H1 (cell line): Measurements from ENCODE around the gene NPAT. TPM values are rescaled to one million over a fixed set of nuclear protein-coding genes. Genes with fewer than 3 reads are reported as not detected.

Experiments
- CTCF ChIA-PET: fragments of 300-600 bp; sonication (Branson Sonifier 250); formaldehyde crosslinking; loops from one replicate; lab custom pipeline; 2021; ENCODE audit not compliant: partially characterized antibody; lab: Charles Lee
- POLR2A ChIA-PET: fragments of 300-600 bp; sonication (Branson Sonifier 250); formaldehyde crosslinking; loops from one replicate; lab custom pipeline; 2021; ENCODE audit warnings: inconsistent platforms; ENCODE audit not compliant: partially characterized antibody; lab: Charles Lee
- DNase-seq, 2 experiments: peaks; one replicate each; pipeline versions ENCODE4 v3.0.0 to v3.0.0-alpha.2; 2010 to 2022; ENCODE audit warnings: low spot score in 2 of 2, low read depth in 1 of 2, mixed read lengths in 1 of 2
- FAIRE-seq: peaks from 2 replicates; lab custom pipeline; 2011; peaks lifted over from hg19 to GRCh38; lab: Jason Lieb, UNC
- H2AFZ ChIP-seq: 2 replicates; pipeline ENCODE4 v1.8.1; 2012; ENCODE audit warnings: low read length, inconsistent platforms
- H2AK5ac ChIP-seq: 2 replicates; pipeline ENCODE4 v1.6.1; 2013; ENCODE audit warnings: low read depth, low read length
- H2BK120ac ChIP-seq: replicated peaks from 2 replicates; pipeline ENCODE3; 2013; ENCODE audit warnings: low read depth, low read length, inconsistent platforms
- H2BK12ac ChIP-seq: 2 replicates; pipeline ENCODE4 v1.6.1; 2013; ENCODE audit warnings: low read depth, low read length
- H2BK15ac ChIP-seq: 2 replicates; pipeline ENCODE4 v1.6.1; 2013; ENCODE audit warnings: low read length
- H2BK20ac ChIP-seq: 2 replicates; pipeline ENCODE4 v1.6.1; 2013; ENCODE audit warnings: low read length
- H2BK5ac ChIP-seq: 2 replicates; pipeline ENCODE4 v1.6.1; 2013; ENCODE audit warnings: low read depth, low read length
- H3K14ac ChIP-seq: 2 replicates; pipeline ENCODE4 v1.6.1; 2013; ENCODE audit warnings: inconsistent platforms; ENCODE audit not compliant: insufficient read length
- H3K18ac ChIP-seq: 2 replicates; pipeline ENCODE4 v1.6.1; 2013; ENCODE audit warnings: low read length; ENCODE audit errors: extremely low read depth
- H3K23ac ChIP-seq: 2 replicates; pipeline ENCODE4 v1.6.1; 2013; ENCODE audit warnings: inconsistent platforms; ENCODE audit not compliant: insufficient read length
- H3K23me2 ChIP-seq: 2 replicates; pipeline ENCODE4 v1.6.1; 2013; ENCODE audit warnings: low read depth, low read length
- H3K27ac ChIP-seq: 2 replicates; pipeline ENCODE4 v1.6.1; 2011; ENCODE audit warnings: low read depth, low read length, inconsistent platforms
- H3K27me3 ChIP-seq, 4 experiments: replicated peaks in 1 of 4; 1 replicate in 1 of 4; 2 replicates in 3 of 4; pipeline versions ENCODE4 v1.6.1 to v1.8.1; 2011 to 2013; ENCODE audit warnings: low read length in 3 of 4, mild to moderate bottlenecking in 3 of 4, inconsistent platforms in 2 of 4, mixed read lengths in 2 of 4, moderate library complexity in 1 of 4; ENCODE audit not compliant: control insufficient read depth in 3 of 4, insufficient read depth in 3 of 4; ENCODE audit errors: extremely low read depth in 1 of 4
- H3K36me3 ChIP-seq, 4 experiments: 2 replicates each; pipeline versions ENCODE4 v1.6.1 to v1.8.1; 2011 to 2013; ENCODE audit warnings: mild to moderate bottlenecking in 4 of 4, low read length in 3 of 4, moderate library complexity in 2 of 4, control low read depth in 1 of 4, inconsistent platforms in 1 of 4; ENCODE audit not compliant: insufficient read depth in 4 of 4, control insufficient read depth in 2 of 4
- H3K4ac ChIP-seq: replicated peaks from 2 replicates; pipeline ENCODE3; 2013; ENCODE audit warnings: low read length, low read depth, mixed read lengths, inconsistent platforms; ENCODE audit not compliant: insufficient read length
- H3K4me1 ChIP-seq, 4 experiments: replicated peaks in 1 of 4; 1 replicate in 1 of 4; 2 replicates in 3 of 4; pipeline versions ENCODE4 v1.6.1 to v1.8.1; 2011 to 2013; ENCODE audit warnings: low read length in 3 of 4, inconsistent platforms in 2 of 4, mixed read lengths in 1 of 4; ENCODE audit not compliant: insufficient read depth in 4 of 4, control insufficient read depth in 3 of 4
- H3K4me2 ChIP-seq, 2 experiments: 2 replicates each; pipeline versions ENCODE4 v1.6.1 to v1.8.1; 2011 to 2013; ENCODE audit warnings: low read depth in 2 of 2, low read length in 2 of 2, control low read depth in 1 of 2, inconsistent platforms in 1 of 2, mild to moderate bottlenecking in 1 of 2; ENCODE audit not compliant: insufficient read depth in 1 of 2
- H3K4me3 ChIP-seq, 4 experiments: fragments of 200-600, 300-600 bp in 1 of 4; sonication (generic), shearing (Covaris generic), sonication (Bioruptor Twin) in 1 of 4; 2 replicates each; pipeline versions ENCODE4 v1.5.1 to v1.8.1; 2011 to 2016; ENCODE audit warnings: low read length in 4 of 4, low read depth in 3 of 4, control low read depth in 2 of 4, inconsistent platforms in 2 of 4, mild to moderate bottlenecking in 2 of 4, mixed read lengths in 1 of 4, moderate library complexity in 1 of 4; ENCODE audit not compliant: insufficient read depth in 2 of 4; ENCODE audit errors: extremely low read depth in 1 of 4
- H3K56ac ChIP-seq: replicated peaks from 2 replicates; pipeline ENCODE3; 2013; ENCODE audit warnings: low read depth, mild to moderate bottlenecking, mixed read lengths, low read length, inconsistent platforms; ENCODE audit not compliant: insufficient read length
- H3K79me1 ChIP-seq: 2 replicates; pipeline ENCODE4 v1.6.1; 2013; ENCODE audit warnings: low read depth, low read length, control low read depth
- H3K79me2 ChIP-seq, 2 experiments: 2 replicates each; pipeline versions ENCODE4 v1.6.1 to v1.8.1; 2012 to 2013; ENCODE audit warnings: low read length in 2 of 2, mild to moderate bottlenecking in 2 of 2, inconsistent platforms in 1 of 2; ENCODE audit not compliant: insufficient read depth in 2 of 2, control insufficient read depth in 1 of 2
- H3K9ac ChIP-seq, 4 experiments: replicated peaks in 1 of 4; 1 replicate in 1 of 4; 2 replicates in 3 of 4; pipeline versions ENCODE4 v1.6.1 to v1.8.1; 2011 to 2013; ENCODE audit warnings: low read depth in 3 of 4, low read length in 3 of 4, control low read depth in 2 of 4, mild to moderate bottlenecking in 2 of 4, moderate library complexity in 2 of 4, inconsistent platforms in 1 of 4; ENCODE audit errors: extremely low read depth in 1 of 4
- H3K9me3 ChIP-seq, 2 experiments: 2 replicates each; pipeline versions ENCODE4 v1.6.1 to v1.8.1; 2012 to 2013; ENCODE audit warnings: mild to moderate bottlenecking in 2 of 2, moderate library complexity in 2 of 2, control low read depth in 1 of 2, inconsistent platforms in 1 of 2, low read depth in 1 of 2, low read length in 1 of 2, mixed read lengths in 1 of 2; ENCODE audit not compliant: insufficient read depth in 2 of 2
- H4K20me1 ChIP-seq, 2 experiments: replicated peaks in 1 of 2; 2 replicates each; pipeline versions ENCODE3 to v1.8.1; 2011 to 2013; ENCODE audit warnings: inconsistent platforms in 2 of 2, low read length in 2 of 2, mild to moderate bottlenecking in 1 of 2; ENCODE audit not compliant: insufficient read depth in 2 of 2, control insufficient read depth in 1 of 2
- H4K5ac ChIP-seq: 2 replicates; pipeline ENCODE4 v1.6.1; 2013; ENCODE audit warnings: low read length, low read depth, mixed read lengths, inconsistent platforms; ENCODE audit not compliant: insufficient read length
- H4K8ac ChIP-seq: 2 replicates; pipeline ENCODE4 v1.8.0; 2013; ENCODE audit warnings: mild to moderate bottlenecking, moderate library complexity, low read length, inconsistent platforms; ENCODE audit not compliant: insufficient read depth; ENCODE audit errors: extremely low read depth
- H4K91ac ChIP-seq: replicated peaks from 2 replicates; pipeline ENCODE3; 2013; ENCODE audit warnings: low read length, mixed read lengths, inconsistent platforms; ENCODE audit not compliant: insufficient read length
- BRCA1 ChIP-seq: IDR thresholded peaks from 2 replicates; pipeline ENCODE4 v1.6.1; 2012; ENCODE audit warnings: low read depth, low read length, improper control_type of control experiment
- CBX5 ChIP-seq: fragments of 300-800, 300-1000 bp; sonication (generic); IDR thresholded peaks from 2 replicates; pipeline ENCODE4 v1.7.1; 2016; ENCODE audit warnings: antibody characterized with exemption, low read length, low read depth
- CREB1 ChIP-seq: IDR thresholded peaks from 2 replicates; pipeline ENCODE4 v1.6.1; 2012; ENCODE audit warnings: inconsistent platforms
- GTF2F1 ChIP-seq: IDR thresholded peaks from 2 replicates; pipeline ENCODE4 v1.6.1; 2012; ENCODE audit warnings: low read depth, low read length, improper control_type of control experiment, borderline replicate concordance
- HDAC2 ChIP-seq, 2 experiments: fragments of 300-600 bp in 1 of 2; sonication (generic) in 1 of 2; IDR thresholded peaks; 2 replicates each; pipeline ENCODE4 v1.6.1; 2011 to 2012; ENCODE audit warnings: low read depth in 2 of 2, low read length in 2 of 2, mild to moderate bottlenecking in 2 of 2, moderate library complexity in 2 of 2, borderline replicate concordance in 1 of 2, inconsistent platforms in 1 of 2
- HDAC6 ChIP-seq: IDR thresholded peaks from one replicate; pipeline ENCODE4 v1.7.1; 2012; ENCODE audit warnings: low read depth, mild to moderate bottlenecking, inconsistent platforms, low read length, moderate library complexity
- MAFK ChIP-seq: IDR thresholded peaks from 2 replicates; pipeline ENCODE4 v1.6.1; 2012; ENCODE audit warnings: low read depth, mild to moderate bottlenecking, improper control_type of control experiment, low read length
- NRF1 ChIP-seq: IDR thresholded peaks from 2 replicates; pipeline ENCODE4 v1.6.1; 2011; ENCODE audit warnings: mild to moderate bottlenecking, low read depth, low read length, improper control_type of control experiment
- POLR2AphosphoS5 ChIP-seq: IDR thresholded peaks from 2 replicates; pipeline ENCODE4 v1.6.1; 2011; ENCODE audit warnings: low read depth, low read length
- SIRT6 ChIP-seq: IDR thresholded peaks from one replicate; pipeline ENCODE4 v1.7.1; 2012; ENCODE audit warnings: low read length, inconsistent platforms
- SIX5 ChIP-seq: IDR thresholded peaks from 2 replicates; pipeline ENCODE4 v1.6.1; 2011; ENCODE audit warnings: mild to moderate bottlenecking, low read depth, low read length
- SP1 ChIP-seq: IDR thresholded peaks from 2 replicates; pipeline ENCODE4 v1.6.1; 2011; ENCODE audit warnings: low read depth, low read length
- SRF ChIP-seq: IDR thresholded peaks from 2 replicates; pipeline ENCODE4 v1.6.1; 2011; ENCODE audit warnings: mild to moderate bottlenecking, low read depth, low read length, moderate library complexity
- TEAD4 ChIP-seq: IDR thresholded peaks from 2 replicates; pipeline ENCODE4 v1.6.1; 2012; ENCODE audit warnings: low read depth, low read length, inconsistent platforms, mixed read lengths
- YY1 ChIP-seq: IDR thresholded peaks from 2 replicates; pipeline ENCODE4 v1.6.1; 2011; ENCODE audit warnings: low read depth, mild to moderate bottlenecking, low read length
- WGBS, 2 experiments: shearing (Covaris generic) in 1 of 2; methylation state at CpG; one replicate each; pipeline versions ENCODE4 v1.1.6 to v1.1.7; 2013 to 2015; ENCODE audit warnings: low lambda C conversion rate in 2 of 2, mixed read lengths in 2 of 2, inconsistent platforms in 1 of 2, low coverage in 1 of 2, missing lambda C conversion rate in 1 of 2; ENCODE audit not compliant: insufficient replicate concordance in 2 of 2, insufficient coverage in 1 of 2, insufficient read length in 1 of 2; ENCODE audit errors: extremely low coverage in 1 of 2, missing lambda C conversion rate in 1 of 2; 5-methylcytosine and 5-hydroxymethylcytosine counted together
- polyA plus RNA-seq, 7 experiments: library from polyadenylated mRNA; depleted of rRNA in 3 of 7; stranded (reverse) in 5 of 7; unstranded in 2 of 7; fragments of >200 nt in 5 of 7; fragments of 200-250 nt in 2 of 7; gene quantifications; 1 replicate in 5 of 7; 2 replicates in 1 of 7; 4 replicates in 1 of 7; pipeline versions ENCODE4 v1.2.1 to v1.2.3, GENCODE V29; 2011 to 2013; ENCODE audit warnings: missing spikeins in 2 of 7, mixed read lengths in 2 of 7
- total RNA-seq: library from RNA; stranded (reverse); fragmentation: NEBNext Ultra II Directional; extraction: Animal tissue kit (Norgen Biotek cat#: 25700); gene quantifications from 2 replicates; pipeline ENCODE4 v1.2.1, GENCODE V29; 2021

Gene NPAT
- total and polyA plus RNA-seq, 2 of the 8 experiments (the other 6 are each of a cell fraction or from before 2014, with no cell fraction given), result 4.6 to 23.4 TPM

GRCh38 chr11:108177570-108177969 lies 44.9 kb downstream of the NPAT start:
- Histone ChIP-seq H2AK5ac (no peak overlapping the region), H2AFZ (no peak overlapping the region), H3K79me2 (no peaks in the 10 kb centered on the region), H3K56ac (no peak overlapping the region), H3K27me3 (no peaks in the 10 kb centered on the region), H3K23me2 (no peaks in the 10 kb centered on the region), H2BK120ac (no peak overlapping the region), H4K91ac (no peak overlapping the region), H3K27ac (no peak overlapping the region), H3K4me2 (no peak overlapping the region), H3K23ac (no peak overlapping the region), H4K5ac (no peak overlapping the region), H2BK5ac (no peak overlapping the region), H2BK12ac (no peak overlapping the region), H3K9ac (no peak overlapping the region), H3K9me3 (no peaks in the 10 kb centered on the region), H3K14ac (no peak overlapping the region), H4K20me1 (no peaks in the 10 kb centered on the region), H2BK20ac (no peak overlapping the region), H4K8ac (no peak overlapping the region), H3K4me1 (no peaks in the 10 kb centered on the region), H3K79me1 (no peaks in the 10 kb centered on the region), H3K36me3 (peaks cover 3 to 62% (median 25%) of the 10 kb centered on the region in 4 experiments; a peak in 7 of 8 replicates), H3K4me3 (no peak overlapping the region), H2BK15ac (no peak overlapping the region), H3K4ac (no peak overlapping the region), H3K18ac (no peak overlapping the region)
- WGBS, 2 experiments, result 85% methylated on average over 5 of the region's 5 CpGs; no CpG with 5 or more reads in 1 of the 2 experiments
- ChIA-PET POLR2A (interaction anchor here (1.1 kb wide), 1 partner anchor 13 kb away, joined by 3 read pairs; no protein-coding TSS in a partner anchor), CTCF (interaction anchor here (0.9 kb wide), 1 partner anchor 169 kb away, joined by 4 read pairs; the partner anchor contains the start of gene CUL5)
- DNase-seq (no peak), FAIRE-seq (no peak)
- TF ChIP-seq HDAC6, result no peak
- TF ChIP-seq NRF1, result no peak
- no peak for TF ChIP-seq MAFK
- TF ChIP-seq CREB1, result no peak
- no peak for TF ChIP-seq HDAC2 (IDR thresholded peaks at IDR 0.05; ENCODE audit: borderline replicate concordance in 1 of 2, low read depth in 2 of 2, low read length in 2 of 2)
- no peak for TF ChIP-seq POLR2AphosphoS5
- no peak for TF ChIP-seq SP1
- TF ChIP-seq SRF, result no peak
- TF ChIP-seq TEAD4, result no peak
- TF ChIP-seq BRCA1, result no peak
- TF ChIP-seq SIRT6, result no peak
- no peak for TF ChIP-seq YY1
- no peak for TF ChIP-seq SIX5
- no peak for TF ChIP-seq GTF2F1
- TF ChIP-seq CBX5, result no peak
